ENCODE measurements around the gene BICRA. TPM values are rescaled to one million over a fixed set of nuclear protein-coding genes. Genes with fewer than 3 reads are reported as not detected.

The BICRA gene
- total and polyA plus RNA-seq, 9 of the 15 experiments (the other 6 are each of a cell fraction or from before 2014, with no cell fraction given), result 0.01 to 8.8 (median 1.2) TPM

DNA sequence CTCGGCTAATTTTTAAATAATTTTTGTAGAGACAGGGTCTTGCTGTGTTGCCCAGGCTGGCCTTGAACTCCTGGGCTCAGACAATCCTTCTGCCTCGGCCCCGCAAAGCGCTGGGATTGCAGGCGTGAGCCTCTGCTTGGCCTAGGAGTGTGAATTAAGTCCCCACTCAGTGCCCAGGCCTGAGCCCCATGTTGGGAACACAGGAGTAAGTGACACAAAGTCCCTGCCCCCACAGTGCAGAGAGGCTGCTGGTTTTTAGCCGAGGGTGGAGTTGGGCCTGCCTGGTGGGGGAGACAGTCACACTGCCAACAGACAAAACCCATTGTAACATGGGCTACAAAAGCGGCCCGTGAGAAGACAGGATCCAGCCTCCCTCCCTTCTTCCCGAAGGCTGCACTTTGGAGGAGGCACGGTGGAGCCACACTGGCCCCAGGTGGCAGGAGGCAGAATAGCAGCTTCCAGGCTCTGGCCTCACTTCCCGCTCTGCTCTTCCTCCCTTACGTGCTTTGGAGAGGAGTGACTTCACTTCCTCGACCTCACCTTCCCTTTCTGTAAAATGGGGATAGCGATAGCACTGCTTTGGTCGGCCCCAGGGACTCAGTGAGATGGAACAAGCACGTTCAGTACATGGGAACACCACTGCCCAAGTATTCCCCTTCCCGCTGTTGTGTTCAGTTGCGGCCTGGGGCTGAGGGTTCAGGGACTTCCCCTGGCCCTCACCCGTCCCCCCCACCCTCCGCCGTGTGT is 89.1 kb downstream of the BICRA start (continued):
- no peak for TF ChIP-seq ZFPM2 (CRISPR knock-in tag; IDR thresholded peaks at IDR 0.05)
- TF ChIP-seq, protein P1, sequence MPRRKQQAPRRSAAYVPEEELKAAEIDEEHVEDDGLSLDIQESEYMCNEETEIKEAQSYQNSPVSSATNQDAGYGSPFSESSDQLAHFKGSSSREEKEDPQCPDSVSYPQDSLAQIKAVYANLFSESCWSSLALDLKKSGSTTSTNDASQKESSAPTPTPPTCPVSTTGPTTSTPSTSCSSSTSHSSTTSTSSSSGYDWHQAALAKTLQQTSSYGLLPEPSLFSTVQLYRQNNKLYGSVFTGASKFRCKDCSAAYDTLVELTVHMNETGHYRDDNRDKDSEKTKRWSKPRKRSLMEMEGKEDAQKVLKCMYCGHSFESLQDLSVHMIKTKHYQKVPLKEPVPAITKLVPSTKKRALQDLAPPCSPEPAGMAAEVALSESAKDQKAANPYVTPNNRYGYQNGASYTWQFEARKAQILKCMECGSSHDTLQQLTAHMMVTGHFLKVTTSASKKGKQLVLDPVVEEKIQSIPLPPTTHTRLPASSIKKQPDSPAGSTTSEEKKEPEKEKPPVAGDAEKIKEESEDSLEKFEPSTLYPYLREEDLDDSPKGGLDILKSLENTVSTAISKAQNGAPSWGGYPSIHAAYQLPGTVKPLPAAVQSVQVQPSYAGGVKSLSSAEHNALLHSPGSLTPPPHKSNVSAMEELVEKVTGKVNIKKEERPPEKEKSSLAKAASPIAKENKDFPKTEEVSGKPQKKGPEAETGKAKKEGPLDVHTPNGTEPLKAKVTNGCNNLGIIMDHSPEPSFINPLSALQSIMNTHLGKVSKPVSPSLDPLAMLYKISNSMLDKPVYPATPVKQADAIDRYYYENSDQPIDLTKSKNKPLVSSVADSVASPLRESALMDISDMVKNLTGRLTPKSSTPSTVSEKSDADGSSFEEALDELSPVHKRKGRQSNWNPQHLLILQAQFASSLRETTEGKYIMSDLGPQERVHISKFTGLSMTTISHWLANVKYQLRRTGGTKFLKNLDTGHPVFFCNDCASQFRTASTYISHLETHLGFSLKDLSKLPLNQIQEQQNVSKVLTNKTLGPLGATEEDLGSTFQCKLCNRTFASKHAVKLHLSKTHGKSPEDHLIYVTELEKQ (CRISPR knock-in tag; IDR thresholded peaks at IDR 0.05), result no peak
- no peak for TF ChIP-seq MTA1 (IDR thresholded peaks at IDR 0.05; ENCODE audit: borderline replicate concordance)
- TF ChIP-seq KAT7 (CRISPR knock-in tag; IDR thresholded peaks at IDR 0.05; ENCODE audit: borderline replicate concordance), result peak; percentile 71; the same call in 1 of the 2 replicates
- TF ChIP-seq ZNF274 (IDR thresholded peaks at IDR 0.05; ENCODE audit: borderline replicate concordance, low read depth, low read length), result no peak
- TF ChIP-seq ETV6 (IDR thresholded peaks at IDR 0.05; ENCODE audit: borderline replicate concordance in 1 of 2, low read depth in 2 of 2, low read length in 1 of 2), result no peak
- TF ChIP-seq ETV6 (CRISPR knock-in tag; IDR thresholded peaks at IDR 0.05; ENCODE audit: borderline replicate concordance), result no peak
- TF ChIP-seq MTA2 (IDR thresholded peaks at IDR 0.05; ENCODE audit: low read depth), result no peak
- TF ChIP-seq POU5F1 (IDR thresholded peaks at IDR 0.05; ENCODE audit: borderline replicate concordance, low read depth, low read length, partially characterized antibody), result no peak
- peak; percentile 75 for TF ChIP-seq SP1 (CRISPR knock-in tag; IDR thresholded peaks at IDR 0.05)
- no peak for TF ChIP-seq PHB2 (IDR thresholded peaks at IDR 0.05; ENCODE audit: low read depth)
- no peak for TF ChIP-seq PHTF2 (CRISPR knock-in tag; IDR thresholded peaks at IDR 0.05)
- TF ChIP-seq MECOM (CRISPR knock-in tag; IDR thresholded peaks at IDR 0.05), result no peak
- TF ChIP-seq, protein P2, sequence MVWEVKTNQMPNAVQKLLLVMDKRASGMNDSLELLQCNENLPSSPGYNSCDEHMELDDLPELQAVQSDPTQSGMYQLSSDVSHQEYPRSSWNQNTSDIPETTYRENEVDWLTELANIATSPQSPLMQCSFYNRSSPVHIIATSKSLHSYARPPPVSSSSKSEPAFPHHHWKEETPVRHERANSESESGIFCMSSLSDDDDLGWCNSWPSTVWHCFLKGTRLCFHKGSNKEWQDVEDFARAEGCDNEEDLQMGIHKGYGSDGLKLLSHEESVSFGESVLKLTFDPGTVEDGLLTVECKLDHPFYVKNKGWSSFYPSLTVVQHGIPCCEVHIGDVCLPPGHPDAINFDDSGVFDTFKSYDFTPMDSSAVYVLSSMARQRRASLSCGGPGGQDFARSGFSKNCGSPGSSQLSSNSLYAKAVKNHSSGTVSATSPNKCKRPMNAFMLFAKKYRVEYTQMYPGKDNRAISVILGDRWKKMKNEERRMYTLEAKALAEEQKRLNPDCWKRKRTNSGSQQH (CRISPR knock-in tag; IDR thresholded peaks at IDR 0.05), result no peak
- no peak for TF ChIP-seq TRIM28 (IDR thresholded peaks at IDR 0.05)
- TF ChIP-seq CBX3 (IDR thresholded peaks at IDR 0.05; ENCODE audit: borderline replicate concordance in 1 of 2, low read length in 2 of 2), result peak in 1 of 2 experiments; percentile 59; a peak in 1 of 3 replicates
- no peak for TF ChIP-seq TCF7L2 (IDR thresholded peaks at IDR 0.05; ENCODE audit: low read depth, low read length)
- no peak for TF ChIP-seq KLF1 (tag; IDR thresholded peaks at IDR 0.05)
- no peak for TF ChIP-seq RBM39 (optimal IDR thresholded peaks at IDR 0.05; ENCODE audit: low read depth, low read length)
- TF ChIP-seq ZNF695 (CRISPR knock-in tag; IDR thresholded peaks at IDR 0.05), result no peak
- no peak for TF ChIP-seq SMARCA5 (IDR thresholded peaks at IDR 0.05)
- TF ChIP-seq RBM14 (IDR thresholded peaks at IDR 0.05; ENCODE audit: borderline replicate concordance, insufficient read depth, low read depth, low read length), result no peak
- TF ChIP-seq, protein P3, sequence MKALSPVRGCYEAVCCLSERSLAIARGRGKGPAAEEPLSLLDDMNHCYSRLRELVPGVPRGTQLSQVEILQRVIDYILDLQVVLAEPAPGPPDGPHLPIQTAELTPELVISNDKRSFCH (CRISPR knock-in tag; IDR thresholded peaks at IDR 0.05), result no peak
- TF ChIP-seq, protein P3 (tag; IDR thresholded peaks at IDR 0.05), result no peak
- no peak for TF ChIP-seq ZNF696 (CRISPR knock-in tag; conservative IDR thresholded peaks at IDR 0.05)
- no peak for TF ChIP-seq SUPT5H (IDR thresholded peaks at IDR 0.05)
- no peak for TF ChIP-seq TAL1 (IDR thresholded peaks at IDR 0.05)

All from K562 (cell line).